ENCODE measurements around the gene RTN4. TPM values are rescaled to one million over a fixed set of nuclear protein-coding genes. Genes with fewer than 3 reads are reported as not detected.
"Not testable (repeated sequence)": the region's sequence is repeated elsewhere in the genome, so short reads cannot be mapped to it uniquely, and the experiment has no call there.

The RTN4 gene
- total and polyA plus RNA-seq, 2 donors from 2014 or later = 296 to 329 TPM

- DNase-seq (no peak), FAIRE-seq (no peak)
- Histone ChIP-seq H3K4me3 (ENCODE audit: low read length in 3 of 3) (no peak overlapping the region), H3K36me3 (ENCODE audit: control insufficient read depth in 2 of 3, insufficient read depth in 3 of 3, low read length in 3 of 3) (no peaks in the 10 kb centered on the region), H3K9ac (ENCODE audit: low read length in 3 of 3) (no peak overlapping the region), H3K27ac (ENCODE audit: low read depth in 2 of 2, low read length in 2 of 2) (no peak overlapping the region), H3K4me1 (ENCODE audit: control insufficient read depth in 2 of 3, insufficient read depth in 2 of 3, low read depth in 1 of 3, low read length in 3 of 3) (no peaks in the 10 kb centered on the region), H3K27me3 (ENCODE audit: control insufficient read depth, insufficient read depth, low read length) (no peaks in the 10 kb centered on the region), H3K9me3 (ENCODE audit: control insufficient read depth in 2 of 3, insufficient read depth in 1 of 3, low read length in 3 of 3) (no peaks in the 10 kb centered on the region)
- no peak for TF ChIP-seq CTCF (IDR thresholded peaks at IDR 0.05; ENCODE audit: borderline replicate concordance, extremely low read depth, insufficient read depth)
- intact Hi-C loops (cut with DNase I) = no loop called here
Observed at GRCh38 chr2:55078956-55079355, 28.7 kb upstream of the RTN4 start.

DNA sequence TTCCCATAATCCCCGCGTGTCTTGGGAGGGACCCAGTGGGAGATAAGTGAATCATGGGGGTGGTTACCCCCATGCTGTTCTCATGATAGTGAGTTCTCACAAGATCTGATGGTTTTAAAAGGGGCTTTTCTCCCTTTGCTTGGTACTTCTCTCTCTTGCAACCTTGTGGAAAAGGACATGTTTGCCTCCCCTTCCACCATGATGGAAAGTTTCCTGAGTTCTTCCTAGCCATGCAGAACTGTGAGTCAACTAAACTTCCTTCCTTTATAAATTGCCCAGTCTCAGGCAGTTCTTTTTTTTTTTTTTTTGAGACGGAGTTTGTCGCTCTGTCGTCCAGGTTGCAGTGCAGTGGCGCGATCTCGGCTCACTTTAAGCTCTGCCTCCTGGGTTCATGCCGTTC is 26.5 kb upstream of the RTN4 start:
- H3K9me3 ChIP-seq (ENCODE audit: control insufficient read depth in 2 of 3, insufficient read depth in 1 of 3, low read length in 3 of 3) = no peaks in the 10 kb centered on the region
- H3K27me3 ChIP-seq (ENCODE audit: control insufficient read depth, insufficient read depth, low read length) = no peaks in the 10 kb centered on the region
- TF ChIP-seq CTCF (IDR thresholded peaks at IDR 0.05; ENCODE audit: borderline replicate concordance, extremely low read depth, insufficient read depth) = no peak
- H3K9ac ChIP-seq (ENCODE audit: low read length in 3 of 3) = no peak overlapping the region
- intact Hi-C loops (cut with DNase I) = no loop called here
- peaks cover 0 to 2% (median 0%) of the 10 kb centered on the region in 3 donors for H3K4me1 ChIP-seq (ENCODE audit: control insufficient read depth in 2 of 3, insufficient read depth in 2 of 3, low read depth in 1 of 3, low read length in 3 of 3)
- no peak for DNase-seq
- H3K27ac ChIP-seq (ENCODE audit: low read depth in 2 of 2, low read length in 2 of 2) = no peak overlapping the region
- H3K36me3 ChIP-seq (ENCODE audit: control insufficient read depth in 2 of 3, insufficient read depth in 3 of 3, low read length in 3 of 3) = no peaks in the 10 kb centered on the region
- FAIRE-seq = no peak
- no peak overlapping the region for H3K4me3 ChIP-seq (ENCODE audit: low read length in 3 of 3)

DNA sequence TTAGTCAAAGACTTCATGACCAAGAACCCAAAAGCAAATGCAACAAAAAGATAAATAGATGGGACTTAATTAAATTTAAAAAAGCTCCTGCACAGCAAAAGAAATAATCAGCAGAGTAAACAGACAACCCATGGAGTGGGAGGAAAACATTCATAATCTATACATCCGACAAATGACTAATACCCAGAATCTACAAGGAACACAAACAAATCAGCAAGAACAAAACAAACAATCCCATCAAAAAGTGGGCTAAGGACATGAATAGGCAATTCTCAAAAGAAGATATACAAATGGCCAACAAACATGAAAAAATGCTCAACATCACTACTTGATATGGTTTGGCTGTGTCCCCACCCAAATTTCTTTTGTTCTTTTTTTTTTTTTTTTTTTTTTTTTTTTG is 25.8 kb upstream of the RTN4 start:
- H3K9me3 ChIP-seq (ENCODE audit: control insufficient read depth in 2 of 3, insufficient read depth in 1 of 3, low read length in 3 of 3); H3K4me3 ChIP-seq (ENCODE audit: low read length in 3 of 3); intact Hi-C loops (cut with DNase I); H3K4me1 ChIP-seq (ENCODE audit: control insufficient read depth in 2 of 3, insufficient read depth in 2 of 3, low read depth in 1 of 3, low read length in 3 of 3); H3K9ac ChIP-seq (ENCODE audit: low read length in 3 of 3); DNase-seq; H3K36me3 ChIP-seq (ENCODE audit: control insufficient read depth in 2 of 3, insufficient read depth in 3 of 3, low read length in 3 of 3); FAIRE-seq; H3K27me3 ChIP-seq (ENCODE audit: control insufficient read depth, insufficient read depth, low read length); H3K27ac ChIP-seq (ENCODE audit: low read depth in 2 of 2, low read length in 2 of 2): not testable (repeated sequence)

DNA sequence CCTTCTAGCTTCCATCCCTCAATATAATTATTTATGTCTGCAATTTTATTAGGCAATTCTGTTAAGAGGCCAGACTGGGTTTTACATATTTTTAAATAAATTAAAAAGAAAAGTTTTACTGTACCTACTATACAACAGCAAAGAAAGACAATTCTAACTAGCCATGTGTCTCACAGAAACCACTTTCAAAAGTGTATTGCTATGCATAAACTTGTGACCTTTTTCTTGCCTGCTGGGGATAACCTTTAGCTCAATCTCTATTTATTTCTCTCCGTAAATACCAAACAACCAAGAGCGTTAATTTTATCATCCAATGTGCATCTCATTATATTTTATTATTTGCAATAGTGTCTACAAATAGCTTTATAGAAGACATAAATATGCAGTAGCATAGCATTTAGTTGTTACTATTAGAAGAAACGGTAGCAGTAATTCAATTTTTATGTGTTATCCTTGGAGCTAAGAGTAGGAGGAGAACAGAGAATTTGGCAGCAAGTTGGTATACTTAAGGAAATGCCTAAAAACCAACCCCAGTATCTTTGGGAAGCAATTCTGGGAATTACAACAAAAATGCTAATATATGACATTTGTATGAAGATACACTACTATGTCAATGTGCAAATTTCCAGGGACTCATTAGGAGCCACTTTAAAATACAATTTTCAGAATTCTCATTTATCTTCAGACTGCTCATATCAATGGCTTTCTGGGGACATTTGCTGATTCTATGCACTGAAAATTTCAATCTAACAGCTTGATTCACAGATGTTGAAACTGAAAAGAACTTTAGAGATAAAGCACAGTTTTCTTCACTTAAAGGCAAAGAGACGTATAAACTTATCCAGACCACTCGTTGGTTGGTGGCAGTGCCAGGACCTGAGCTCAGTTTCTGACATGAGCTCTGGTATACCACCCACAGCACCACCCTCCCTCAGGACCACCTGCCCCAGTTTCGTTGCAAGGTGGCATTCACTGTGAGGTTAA is 23.0 kb upstream of the RTN4 start:
- H3K9me3 ChIP-seq (ENCODE audit: control insufficient read depth in 2 of 3, insufficient read depth in 1 of 3, low read length in 3 of 3) = no peaks in the 10 kb centered on the region
- H3K27me3 ChIP-seq (ENCODE audit: control insufficient read depth, insufficient read depth, low read length) = no peaks in the 10 kb centered on the region
- no peaks in the 10 kb centered on the region for H3K36me3 ChIP-seq (ENCODE audit: control insufficient read depth in 2 of 3, insufficient read depth in 3 of 3, low read length in 3 of 3)
- H3K4me1 ChIP-seq (ENCODE audit: control insufficient read depth in 2 of 3, insufficient read depth in 2 of 3, low read depth in 1 of 3, low read length in 3 of 3) = peaks cover 0 to 2% (median 0%) of the 10 kb centered on the region in 3 donors
- no peak for TF ChIP-seq CTCF (IDR thresholded peaks at IDR 0.05; ENCODE audit: borderline replicate concordance, extremely low read depth, insufficient read depth)
- no peak for FAIRE-seq
- peak in 2 of 5 donors; percentile 26 to 68 for DNase-seq
- H3K9ac ChIP-seq (ENCODE audit: low read length in 3 of 3) = no peak overlapping the region
- H3K27ac ChIP-seq (ENCODE audit: low read depth in 2 of 2, low read length in 2 of 2) = no peak overlapping the region
- no peak overlapping the region for H3K4me3 ChIP-seq (ENCODE audit: low read length in 3 of 3)
- intact Hi-C loops (cut with DNase I) = no loop called here
